C4-2B (cell line): ENCODE data around the gene TBPL1.

Experiments used
- H3K27ac ChIP-seq: fragments of 450-650 bp; 2 replicates; pipeline ENCODE4 v1.5.1; 2017
- CTCF ChIP-seq: fragments of 450-650 bp; conservative IDR thresholded peaks from 2 replicates; pipeline ENCODE4 v1.5.1; 2017; ENCODE audit warnings: mild to moderate bottlenecking
- ZFX ChIP-seq: fragments of 450-650 bp; IDR thresholded peaks from 2 replicates; pipeline ENCODE4 v1.6.1; 2017

TBPL1 gene

GRCh38 chr6:133971861-133972260 lies 18.8 kb downstream of the TBPL1 start:
- H3K27ac ChIP-seq = no peak overlapping the region
- TF ChIP-seq ZFX (no peak), CTCF (no peak)

GRCh38 chr6:133972388-133972787 lies 19.4 kb downstream of the TBPL1 start:
- no peak for TF ChIP-seq ZFX
- no peak overlapping the region for H3K27ac ChIP-seq

GRCh38 chr6:133973109-133973971 lies 20.3 kb downstream of the TBPL1 start:
- TF ChIP-seq CTCF (peak; percentile 80), ZFX (no peak)
- no peak overlapping the region for H3K27ac ChIP-seq

- TF ChIP-seq ZFX = no peak
- TF ChIP-seq CTCF = no peak
- H3K27ac ChIP-seq = peak overlapping the region; percentile 46; the same call in 1 of the 2 replicates
These were observed 25.2 kb downstream of the TBPL1 start for GRCh38 chr6:133977983-133978895.

- TF ChIP-seq ZFX (no peak), CTCF (no peak)
- H3K27ac ChIP-seq = no peak overlapping the region
These were observed 25.8 kb downstream of the TBPL1 start for GRCh38 chr6:133978896-133979240.

GRCh38 chr6:133979269-133979963 lies 26.4 kb downstream of the TBPL1 start:
- peak overlapping the region; percentile 60 for H3K27ac ChIP-seq

- no peak overlapping the region for H3K27ac ChIP-seq
- TF ChIP-seq ZFX = no peak
- no peak for TF ChIP-seq CTCF
These were observed 27.1 kb downstream of the TBPL1 start for GRCh38 chr6:133980168-133980567.
